Measurements from ENCODE around the gene TBP. TPM values are rescaled to one million over a fixed set of nuclear protein-coding genes. Genes with fewer than 3 reads are reported as not detected.

The TBP gene
- total RNA-seq (10 to 100 TPM; 11.1 to 27.8 (median 16.6) TPM), polyA plus RNA-seq (10 to 100 TPM; 10.4 to 18.2 (median 10.5) TPM)
- long read RNA-seq, donor 1, partial matches to known transcripts: 0 of 3 reads
- long read RNA-seq, donor 1, other reads (novel, unspliced or antisense): 0 of 3 reads
- long read RNA-seq, donor 2, transcript TBP-202 (8 exons, 1,903 nt): major isoform, 5 of 14 reads
- long read RNA-seq, donor 2, partial matches to known transcripts: 7 of 14 reads
- long read RNA-seq, donor 2, other reads (novel, unspliced or antisense): 0 of 14 reads
- long read RNA-seq, donor 3, partial matches to known transcripts: 0 of 4 reads
- long read RNA-seq, donor 3, other reads (novel, unspliced or antisense): 0 of 4 reads
- long read RNA-seq, donor 4, partial matches to known transcripts: 4 of 14 reads
- long read RNA-seq, donor 4, other reads (novel, unspliced or antisense): 2 of 14 reads
- long read RNA-seq, donor 5, transcript TBP-202 (8 exons, 1,903 nt): major isoform, 6 of 15 reads
- long read RNA-seq, donor 5, partial matches to known transcripts: 2 of 15 reads
- long read RNA-seq, donor 5, other reads (novel, unspliced or antisense): 3 of 15 reads
- long read RNA-seq, donor 6, partial matches to known transcripts: 5 of 7 reads
- long read RNA-seq, donor 6, other reads (novel, unspliced or antisense): 0 of 7 reads
- long read RNA-seq, donor 7, partial matches to known transcripts: 0 of 2 reads
- long read RNA-seq, donor 7, other reads (novel, unspliced or antisense): 0 of 2 reads
- long read RNA-seq, donor 8, transcript TBP-202 (8 exons, 1,903 nt): major isoform, 5 of 34 reads
- long read RNA-seq, donor 8, partial matches to known transcripts: 26 of 34 reads
- long read RNA-seq, donor 8, other reads (novel, unspliced or antisense): 0 of 34 reads
- long read RNA-seq, donor 9, partial matches to known transcripts: 0 of 4 reads
- long read RNA-seq, donor 9, other reads (novel, unspliced or antisense): 0 of 4 reads
- long read RNA-seq, donor 10, partial matches to known transcripts: 6 of 10 reads
- long read RNA-seq, donor 10, other reads (novel, unspliced or antisense): 0 of 10 reads

- Histone ChIP-seq H3K27ac (peak within 1 kb of the TSS; percentile 80 to 98 (median 94)), H3K36me3 (replicated peaks in 1 of 2) (peaks cover 0 to 8% of the 10 kb centered on the region in 2 donors), H3K9me3 (replicated peaks in 1 of 3) (no peaks in the 10 kb centered on the region), H3K4me1 (replicated peaks in 1 of 2) (peaks cover 16 to 48% of the 10 kb centered on the region in 2 donors), H3K4me3 (peak within 1 kb of the TSS; percentile 41 to 92 (median 84)), H3K27me3 (no peaks in the 10 kb centered on the region)
- WGBS, 4 donors: 0 to 1% (median 1%) methylated on average over 23 to 51 of the region's 51 CpGs
- peak; percentile 97 to 100 (median 99) for DNase-seq
- intact Hi-C loops (cut with DNase I): no loop called here
- TF ChIP-seq POLR2A (IDR thresholded peaks at IDR 0.05): peak; percentile 17 to 75
- TF ChIP-seq, protein P1, sequence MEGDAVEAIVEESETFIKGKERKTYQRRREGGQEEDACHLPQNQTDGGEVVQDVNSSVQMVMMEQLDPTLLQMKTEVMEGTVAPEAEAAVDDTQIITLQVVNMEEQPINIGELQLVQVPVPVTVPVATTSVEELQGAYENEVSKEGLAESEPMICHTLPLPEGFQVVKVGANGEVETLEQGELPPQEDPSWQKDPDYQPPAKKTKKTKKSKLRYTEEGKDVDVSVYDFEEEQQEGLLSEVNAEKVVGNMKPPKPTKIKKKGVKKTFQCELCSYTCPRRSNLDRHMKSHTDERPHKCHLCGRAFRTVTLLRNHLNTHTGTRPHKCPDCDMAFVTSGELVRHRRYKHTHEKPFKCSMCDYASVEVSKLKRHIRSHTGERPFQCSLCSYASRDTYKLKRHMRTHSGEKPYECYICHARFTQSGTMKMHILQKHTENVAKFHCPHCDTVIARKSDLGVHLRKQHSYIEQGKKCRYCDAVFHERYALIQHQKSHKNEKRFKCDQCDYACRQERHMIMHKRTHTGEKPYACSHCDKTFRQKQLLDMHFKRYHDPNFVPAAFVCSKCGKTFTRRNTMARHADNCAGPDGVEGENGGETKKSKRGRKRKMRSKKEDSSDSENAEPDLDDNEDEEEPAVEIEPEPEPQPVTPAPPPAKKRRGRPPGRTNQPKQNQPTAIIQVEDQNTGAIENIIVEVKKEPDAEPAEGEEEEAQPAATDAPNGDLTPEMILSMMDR (IDR thresholded peaks at IDR 0.05): no peak
Observed at GRCh38 chr6:170554013-170554795, at the start of gene TBP. Gene TBP, plus strand, starts transcription at chr6:170554369. Its CDS starts 2,661 bp downstream, at chr6:170557030.

GRCh38 chr6:170504479-170504878 is 49.7 kb upstream of the TBP start:
- 56 to 74% (median 71%) methylated on average over 4 of the region's 4 CpGs for WGBS, 4 donors
- intact Hi-C loops (cut with DNase I): no loop called here
- TF ChIP-seq, protein P1 (IDR thresholded peaks at IDR 0.05): no peak
- TF ChIP-seq POLR2A (IDR thresholded peaks at IDR 0.05): no peak
- Histone ChIP-seq H3K27ac (no peak overlapping the region), H3K9me3 (replicated peaks in 1 of 3) (no peaks in the 10 kb centered on the region), H3K27me3 (peaks cover 3% of the 10 kb centered on the region), H3K36me3 (replicated peaks in 1 of 2) (no peaks in the 10 kb centered on the region), H3K4me1 (replicated peaks in 1 of 2) (no peaks in the 10 kb centered on the region), H3K4me3 (no peak overlapping the region)
- no peak for DNase-seq

- H3K9me3 ChIP-seq (replicated peaks in 1 of 3): no peaks in the 10 kb centered on the region
- H3K4me1 ChIP-seq (replicated peaks in 1 of 2): no peaks in the 10 kb centered on the region
- TF ChIP-seq POLR2A (IDR thresholded peaks at IDR 0.05): no peak
- TF ChIP-seq, protein P1 (IDR thresholded peaks at IDR 0.05): no peak
- H3K4me3 ChIP-seq: no peak overlapping the region
- H3K27me3 ChIP-seq: peaks cover 3% of the 10 kb centered on the region
- no peak overlapping the region for H3K27ac ChIP-seq
- intact Hi-C loops (cut with DNase I): no loop called here
- no peaks in the 10 kb centered on the region for H3K36me3 ChIP-seq (replicated peaks in 1 of 2)
- DNase-seq: peak in 2 of 7 donors; percentile 17 to 20
- 7 to 60% (median 23%) methylated on average over 1 to 9 of the region's 9 CpGs for WGBS, 4 donors
Observed at GRCh38 chr6:170505306-170505705, 48.9 kb upstream of the TBP start.

Measured in adrenal gland (tissue), 19 donors.